ENCODE results near the gene SERPINB5.

DNA sequence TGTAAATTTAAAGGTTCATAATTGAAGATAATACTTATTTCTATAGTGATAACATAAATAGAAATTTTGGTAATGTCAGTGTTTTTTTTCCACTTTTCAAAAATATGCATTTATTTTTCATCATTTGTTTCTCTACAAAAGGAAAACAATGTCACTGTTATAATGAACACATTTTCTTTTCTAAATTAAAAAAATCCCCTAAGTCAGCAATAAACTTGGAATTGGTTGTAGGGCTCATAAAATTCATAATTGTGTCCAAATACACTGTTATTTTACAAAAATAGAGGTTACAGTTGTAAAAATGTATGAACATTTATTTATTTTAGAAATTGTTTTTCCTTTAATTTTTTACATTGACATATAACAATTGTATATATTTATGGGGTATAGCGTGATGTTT lies 39.0 kb downstream of the SERPINB5 start:
- TF ChIP-seq CTCF (conservative IDR thresholded peaks at IDR 0.05; ENCODE audit: low read length) (no peak), EZH2phosphoT487 (IDR thresholded peaks at IDR 0.05; ENCODE audit: borderline replicate concordance) (no peak)

Data from Loucy (cell line).